GM13976 (cell line): ENCODE measurements around the gene GRM4.

ENCODE experiments used
- DNase-seq: peaks from one replicate; pipeline ENCODE4 v3.0.0; 2012; ENCODE audit warnings: low spot score
- CTCF ChIP-seq: IDR thresholded peaks from 2 replicates; pipeline ENCODE4 v1.5.1; 2012; ENCODE audit warnings: borderline replicate concordance, mild to moderate bottlenecking; ENCODE audit not compliant: insufficient read depth; ENCODE audit errors: extremely low read depth, missing control alignments, control extremely low read depth
- in situ Hi-C: fragments of 300-500 bp; cut with MboI; formaldehyde crosslinking; loops from one replicate; pipeline ENCODE4 v1.12.0; 2022; ENCODE audit warnings: low sequenced_read_pairs, mixed read lengths, inconsistent platforms; ENCODE audit not compliant: unreplicated experiment

Gene GRM4

GRCh38 chr6:34172961-34173775 is 27.3 kb upstream of the GRM4 start:
- TF ChIP-seq CTCF, result no peak
- in situ Hi-C loops, result no loop called here
- DNase-seq, result no peak

GRCh38 chr6:34170346-34170745 is 24.5 kb upstream of the GRM4 start:
- DNase-seq, result peak; percentile 0
- no peak for TF ChIP-seq CTCF
- in situ Hi-C loops, result no loop called here

GRCh38 chr6:34169897-34170296 is 24.0 kb upstream of the GRM4 start:
- TF ChIP-seq CTCF, result no peak
- in situ Hi-C loops, result no loop called here
- DNase-seq, result no peak

DNA sequence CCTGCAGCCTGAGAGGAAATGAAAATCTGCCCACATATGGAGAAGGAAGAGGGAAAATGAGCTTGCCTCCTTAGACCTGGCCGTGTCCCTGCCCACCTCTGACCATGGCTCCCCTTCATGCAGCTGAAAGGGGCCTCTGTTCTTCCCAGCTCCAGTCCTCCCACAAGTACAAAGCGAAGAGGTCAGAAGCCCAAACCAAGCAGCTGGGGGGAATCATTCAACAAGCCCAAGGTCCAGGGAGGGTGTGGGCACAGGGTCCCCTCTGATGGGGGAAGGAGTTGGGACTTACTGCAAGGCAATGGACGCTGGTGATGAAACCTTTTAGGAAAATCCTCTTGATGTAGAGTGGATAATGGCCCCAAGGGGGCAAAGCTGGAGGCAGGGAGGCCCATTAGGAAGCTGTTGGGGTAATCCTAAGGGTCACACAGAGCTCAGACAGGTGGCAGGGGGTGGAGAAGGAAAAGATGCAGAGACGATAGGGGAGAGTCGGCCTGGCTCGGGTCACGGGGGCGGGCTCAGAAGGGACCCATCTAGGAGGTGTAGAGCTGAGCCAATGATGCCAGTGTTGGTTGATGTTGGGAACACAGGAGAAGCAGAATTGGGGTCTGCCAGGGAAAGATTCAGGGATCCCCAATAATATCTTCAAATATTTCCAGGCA is 16.1 kb upstream of the GRM4 start:
- TF ChIP-seq CTCF, result no peak
- in situ Hi-C loops, result no loop called here
- no peak for DNase-seq

GRCh38 chr6:34159844-34160243 is 14.0 kb upstream of the GRM4 start:
- in situ Hi-C loops, result loop anchor here (10.0 kb wide), 1 partner anchor 105 kb away; no protein-coding TSS in a partner anchor

GRCh38 chr6:34158876-34159275 is 13.0 kb upstream of the GRM4 start:
- no peak for TF ChIP-seq CTCF
- no peak for DNase-seq
- in situ Hi-C loops, result loop anchor here (10.0 kb wide), 1 partner anchor 104 kb away; no protein-coding TSS in a partner anchor

More at GRCh38 chr6:34159844-34160243, 14.0 kb upstream of the GRM4 start:
- no peak for DNase-seq
- TF ChIP-seq CTCF, result no peak
